HepG2 (cell line): Measurements from ENCODE around the gene BCDIN3D. TPM values are rescaled to one million over a fixed set of nuclear protein-coding genes. Genes with fewer than 3 reads are reported as not detected.

Source experiments
- ATAC-seq: fragments of 200-7000 bp; cut with Tn5 transposase; 3 replicates; pipeline ENCODE4 v1.9.1; 2020; ENCODE audit warnings: mild to moderate bottlenecking, moderate library complexity
- BruUV-seq: library from RNA; stranded (reverse); fragments of 400-500 nt; replicated peaks from 2 replicates; lab custom pipeline; 2021; lab: Mats Ljungman, UMichigan
- CTCF ChIA-PET: fragments of 300-600 bp; formaldehyde crosslinking; extraction: SDS; loops from one replicate; lab custom pipeline; 2021; ENCODE audit warnings: low total read pairs, inconsistent platforms, low intra/inter-chr PET ratio; lab: Yijun Ruan, JAX
- POLR2A ChIA-PET: fragments of 350-600 bp; sonication (Branson Sonifier 250); formaldehyde crosslinking; loops from one replicate; lab custom pipeline; 2020; ENCODE audit warnings: antibody characterized with exemption, inconsistent platforms; lab: Yijun Ruan, JAX
- DNase-seq: peaks from one replicate; pipeline ENCODE4 v3.0.0-alpha.2; 2015; ENCODE audit warnings: low spot score
- FAIRE-seq: peaks from 3 replicates; lab custom pipeline; 2011; peaks lifted over from hg19 to GRCh38; lab: Jason Lieb, UNC
- H2AFZ ChIP-seq: one replicate; pipeline ENCODE4 v1.6.1; 2011; ENCODE audit warnings: low read length, inconsistent platforms
- H3K27ac ChIP-seq: fragments of 300-600 bp; 3 replicates; pipeline ENCODE4 v1.8.0; 2011; ENCODE audit warnings: mixed run types, mild to moderate bottlenecking, mixed read lengths, low read length, inconsistent platforms; ENCODE audit not compliant: insufficient read depth; ENCODE audit errors: extremely low read length
- H3K27me3 ChIP-seq, 2 experiments: fragments of 200-600 bp in 1 of 2; 2 replicates in 1 of 2; 3 replicates in 1 of 2; pipeline versions ENCODE4 v1.6.0 to v1.8.0; 2011; ENCODE audit warnings: low read length in 2 of 2, mild to moderate bottlenecking in 2 of 2, moderate library complexity in 2 of 2, inconsistent platforms in 1 of 2; ENCODE audit not compliant: insufficient read depth in 2 of 2, control insufficient read depth in 1 of 2
- H3K36me3 ChIP-seq, 2 experiments: fragments of 200-600 bp in 1 of 2; replicated peaks in 1 of 2; 2 replicates in 1 of 2; 3 replicates in 1 of 2; pipeline versions ENCODE4 v1.5.1 to v1.8.0; 2011; ENCODE audit warnings: low read length in 2 of 2, inconsistent platforms in 1 of 2; ENCODE audit not compliant: insufficient read depth in 2 of 2, control insufficient read depth in 1 of 2
- H3K4me1 ChIP-seq: 2 replicates; pipeline ENCODE4 v1.5.1; 2012; ENCODE audit warnings: low read length, inconsistent platforms; ENCODE audit not compliant: insufficient read depth
- H3K4me2 ChIP-seq: 2 replicates; pipeline ENCODE4 v1.6.0; 2011; ENCODE audit warnings: low read depth, low read length, inconsistent platforms
- H3K4me3 ChIP-seq, 3 experiments: fragments of 200-600 bp in 1 of 3; sonication (generic), shearing (Covaris generic) in 1 of 3; replicated peaks in 1 of 3; 2 replicates each; pipeline ENCODE4 v1.5.1; 2011 to 2016; ENCODE audit warnings: low read length in 3 of 3, inconsistent platforms in 2 of 3, low read depth in 2 of 3, mild to moderate bottlenecking in 2 of 3, control low read depth in 1 of 3, mixed read lengths in 1 of 3; ENCODE audit not compliant: insufficient read depth in 1 of 3
- H3K79me2 ChIP-seq: one replicate; pipeline ENCODE4 v1.6.1; 2011; ENCODE audit warnings: low read length, inconsistent platforms; ENCODE audit not compliant: insufficient read depth
- H3K9ac ChIP-seq: 2 replicates; pipeline ENCODE4 v1.6.0; 2011; ENCODE audit warnings: mild to moderate bottlenecking, low read depth, low read length, inconsistent platforms; ENCODE audit not compliant: insufficient read depth
- H3K9me3 ChIP-seq: 2 replicates; pipeline ENCODE4 v1.5.1; 2012; ENCODE audit warnings: mild to moderate bottlenecking, low read length
- H4K20me1 ChIP-seq: 2 replicates; pipeline ENCODE4 v1.6.0; 2011; ENCODE audit warnings: inconsistent platforms, mild to moderate bottlenecking, low read length, moderate library complexity; ENCODE audit not compliant: insufficient read depth
- ARHGAP35 ChIP-seq: sonication (generic); formaldehyde crosslinking; IDR thresholded peaks from 2 replicates; pipeline ENCODE4 v1.9.0; 2022; ENCODE audit warnings: mild to moderate bottlenecking, inconsistent platforms, moderate library complexity, missing genetic modification reagents, borderline replicate concordance
- ARID5B ChIP-seq: IDR thresholded peaks from 2 replicates; pipeline ENCODE4 v1.4.0; 2020; ENCODE audit warnings: mild to moderate bottlenecking, missing genetic modification reagents
- HDAC1 ChIP-seq: sonication (generic); formaldehyde crosslinking; IDR thresholded peaks from 2 replicates; pipeline ENCODE4 v1.5.1; 2020; ENCODE audit warnings: mild to moderate bottlenecking, missing genetic modification reagents
- ONECUT2 ChIP-seq: sonication (generic); formaldehyde crosslinking; IDR thresholded peaks from 2 replicates; pipeline ENCODE4 v1.4.0; 2020; ENCODE audit warnings: missing genetic modification reagents
- PAXIP1 ChIP-seq: sonication (generic); formaldehyde crosslinking; conservative IDR thresholded peaks from 2 replicates; pipeline ENCODE4 v1.4.0; 2020; ENCODE audit warnings: mild to moderate bottlenecking, missing genetic modification reagents, moderate library complexity
- PLRG1 ChIP-seq: fragments of 450-650 bp; conservative IDR thresholded peaks from 2 replicates; pipeline ENCODE4 v1.6.1; 2016
- RARA ChIP-seq: IDR thresholded peaks from 2 replicates; pipeline ENCODE4 v1.6.1; 2016; ENCODE audit warnings: missing genetic modification reagents, missing compliant biosample characterization
- SIX1 ChIP-seq: sonication (generic); formaldehyde crosslinking; IDR thresholded peaks from 2 replicates; pipeline ENCODE4 v1.4.0; 2020; ENCODE audit warnings: missing genetic modification reagents, borderline replicate concordance
- TCF7L2 ChIP-seq: IDR thresholded peaks from 2 replicates; pipeline ENCODE4 v1.6.1; 2011; ENCODE audit warnings: mild to moderate bottlenecking, low read depth, low read length, moderate library complexity
- ZMYM3 ChIP-seq: sonication (generic); formaldehyde crosslinking; IDR thresholded peaks from 2 replicates; pipeline ENCODE4 v1.5.1; 2020; ENCODE audit warnings: mild to moderate bottlenecking, missing genetic modification reagents
- ZNF687 ChIP-seq: sonication (generic); formaldehyde crosslinking; IDR thresholded peaks from 2 replicates; pipeline ENCODE4 v1.5.1; 2020; ENCODE audit warnings: mild to moderate bottlenecking, missing genetic modification reagents, moderate library complexity
- WGBS: methylation state at CpG from one replicate; pipeline ENCODE4 v1.1.6; 2017; ENCODE audit warnings: low lambda C conversion rate; 5-methylcytosine and 5-hydroxymethylcytosine counted together
- in situ Hi-C: cut with HindIII; loops from 2 replicates; pipeline ENCODE4 v1.10.0; 2017; ENCODE audit warnings: low pct_unique_long_range_greater_than_20kb; ENCODE audit not compliant: extremely low pct_ligation_motif_present
- intact Hi-C: fragments of 100-400 bp; cut with micrococcal nuclease; formaldehyde crosslinking; loops from one replicate; pipeline ENCODE4 v1.10.0; 2022; ENCODE audit not compliant: unreplicated experiment
- polyA plus RNA-seq, 8 experiments: library from polyadenylated mRNA; depleted of rRNA in 3 of 8; stranded (reverse) in 7 of 8; unstranded in 1 of 8; fragments of >200 nt; fragmentation: Illumina TruSeq in 4 of 8; extraction: Trizol in 4 of 8; gene quantifications; 2 replicates each; pipeline versions ENCODE4 v1.2.1 to v1.2.3, GENCODE V29; 2011 to 2016; ENCODE audit warnings: low read depth in 4 of 8, missing spikeins in 1 of 8, mixed read lengths in 1 of 8; ENCODE audit not compliant: insufficient read depth in 1 of 8
- total RNA-seq, 5 experiments: library from RNA; depleted of rRNA; stranded (reverse); fragments of >200 nt; fragmentation: Illumina TruSeq; extraction: Trizol; gene quantifications; 2 replicates each; pipeline ENCODE4 v1.2.3, GENCODE V29; 2016; ENCODE audit warnings: low read depth in 1 of 5

BCDIN3D gene
- total and polyA plus RNA-seq, 2 of the 13 experiments (the other 11 are each of a cell fraction or from before 2014, with no cell fraction given), result 2.2 to 2.5 TPM

GRCh38 chr12:49868952-49869815 is 26.3 kb upstream of the BCDIN3D start:
- Histone ChIP-seq H3K79me2 (no peaks in the 10 kb centered on the region), H3K4me3 (no peak overlapping the region), H3K9me3 (no peaks in the 10 kb centered on the region), H3K27ac (no peak overlapping the region), H3K36me3 (no peaks in the 10 kb centered on the region), H3K9ac (no peak overlapping the region), H4K20me1 (no peaks in the 10 kb centered on the region), H3K27me3 (peaks cover 2 to 48% of the 10 kb centered on the region in 2 experiments; a peak in 3 of 5 replicates), H2AFZ (no peak overlapping the region), H3K4me1 (peaks cover 26% of the 10 kb centered on the region), H3K4me2 (no peak overlapping the region; the same call in 1 of the 2 replicates)
- ChIA-PET CTCF (no interaction called here), POLR2A (no interaction called here)
- DNase-seq (peak; percentile 35), FAIRE-seq (no peak), ATAC-seq (peak; percentile 53)
- 3% methylated on average over 9 of the region's 16 CpGs for WGBS
- no TSS peak for BruUV-seq
- intact Hi-C loops (loop anchor here (1.0 to 10.0 kb wide), 2 partner anchors 24 to 76 kb away; no protein-coding TSS in a partner anchor), in situ Hi-C loops (loop anchor here (5.0 to 10.0 kb wide), 2 partner anchors 73 to 186 kb away; partner anchors contain the start of gene ASIC1)
- TF ChIP-seq ONECUT2 (CRISPR knock-in tag) (no peak), SIX1 (CRISPR knock-in tag) (no peak), TCF7L2 (no peak), RARA (CRISPR knock-in tag) (0 out of 2 replicates have a peak, but pooled peaks have one; percentile 10), PLRG1 (no peak), PAXIP1 (CRISPR knock-in tag) (0 out of 2 replicates have a peak, but pooled peaks have one; percentile 17), ZMYM3 (CRISPR knock-in tag) (no peak), ARID5B (CRISPR knock-in tag) (0 out of 2 replicates have a peak, but pooled peaks have one; percentile 9), HDAC1 (CRISPR knock-in tag) (no peak), ZNF687 (CRISPR knock-in tag) (peak; percentile 31), ARHGAP35 (no peak)
